Endothelial cell of umbilical vein (primary cell): ENCODE data around the gene EXOC6. TPM values are rescaled to one million over a fixed set of nuclear protein-coding genes. Genes with fewer than 3 reads are reported as not detected.

Experiments used
- Bru-seq: library from RNA; stranded (reverse); fragments of 400-500 nt; gene quantifications from one replicate; lab custom pipeline; 2021; lab: Mats Ljungman, UMichigan
- BruChase-seq, 2 experiments: library from RNA; stranded (reverse); fragments of 400-500 nt; gene quantifications; one replicate each; lab custom pipeline; 2021; lab: Mats Ljungman, UMichigan
- BruUV-seq: library from RNA; stranded (reverse); fragments of 400-500 nt; replicated peaks from 2 replicates; lab custom pipeline; 2021; lab: Mats Ljungman, UMichigan
- CTCF ChIA-PET: fragments of 300-600, 350-600 bp; sonication (Branson Sonifier 250); formaldehyde crosslinking; loops from one replicate; lab custom pipeline; 2021; ENCODE audit warnings: antibody characterized with exemption, inconsistent platforms; lab: Charles Lee
- POLR2A ChIA-PET: fragments of 300-600, 350-600 bp; sonication (Branson Sonifier 250); formaldehyde crosslinking; loops from one replicate; lab custom pipeline; 2021; ENCODE audit warnings: antibody characterized with exemption, inconsistent platforms; lab: Charles Lee
- DNase-seq: peaks from one replicate; pipeline ENCODE4 v3.0.0-alpha.2; 2011; ENCODE audit warnings: low read depth, low spot score
- FAIRE-seq: peaks from 2 replicates; lab custom pipeline; 2011; peaks lifted over from hg19 to GRCh38; lab: Jason Lieb, UNC
- H2AFZ ChIP-seq: 2 replicates; pipeline ENCODE4 v1.6.0; 2012; ENCODE audit warnings: low read depth, low read length, control low read depth, inconsistent platforms
- H3K27ac ChIP-seq: 2 replicates; pipeline ENCODE4 v1.5.1; 2011; ENCODE audit warnings: low read depth, mild to moderate bottlenecking, control low read depth, low read length, moderate library complexity; ENCODE audit not compliant: insufficient read depth
- H3K27me3 ChIP-seq, 2 experiments: 2 replicates each; pipeline versions ENCODE4 v1.6.0 to v1.6.1; 2011; ENCODE audit warnings: low read length in 2 of 2, mixed read lengths in 1 of 2; ENCODE audit not compliant: control insufficient read depth in 2 of 2, insufficient read depth in 2 of 2
- H3K36me3 ChIP-seq, 2 experiments: 2 replicates in 1 of 2; 3 replicates in 1 of 2; pipeline ENCODE4 v1.5.1; 2011; ENCODE audit warnings: low read length in 2 of 2, mild to moderate bottlenecking in 1 of 2, moderate library complexity in 1 of 2; ENCODE audit not compliant: control insufficient read depth in 2 of 2, insufficient read depth in 2 of 2; ENCODE audit errors: extremely low read depth in 1 of 2
- H3K4me1 ChIP-seq: 3 replicates; pipeline ENCODE4 v1.5.1; 2011; ENCODE audit warnings: mild to moderate bottlenecking, low read length; ENCODE audit not compliant: control insufficient read depth, insufficient read depth; ENCODE audit errors: extremely low read depth
- H3K4me2 ChIP-seq: 2 replicates; pipeline ENCODE4 v1.6.1; 2011; ENCODE audit warnings: low read length, control low read depth, mixed read lengths; ENCODE audit not compliant: insufficient read depth
- H3K4me3 ChIP-seq, 3 experiments: fragments of 200-600 bp in 1 of 3; sonication (generic), shearing (Covaris generic) in 1 of 3; replicated peaks in 1 of 3; 2 replicates each; pipeline ENCODE4 v1.5.1; 2011 to 2016; ENCODE audit warnings: control low read depth in 3 of 3, low read length in 3 of 3, mild to moderate bottlenecking in 2 of 3, inconsistent platforms in 1 of 3, low read depth in 1 of 3, moderate library complexity in 1 of 3; ENCODE audit not compliant: insufficient read depth in 1 of 3
- H3K79me2 ChIP-seq: 2 replicates; pipeline ENCODE4 v1.6.0; 2012; ENCODE audit warnings: low read length, inconsistent platforms; ENCODE audit not compliant: control insufficient read depth, insufficient read depth
- H3K9ac ChIP-seq: replicated peaks from 2 replicates; pipeline ENCODE3; 2011; ENCODE audit warnings: low read length, control low read depth; ENCODE audit not compliant: insufficient read depth; ENCODE audit errors: extremely low read depth
- H3K9me1 ChIP-seq: replicated peaks from 3 replicates; pipeline ENCODE4 v1.6.0; 2011; ENCODE audit warnings: mild to moderate bottlenecking, low read length; ENCODE audit not compliant: control insufficient read depth, insufficient read depth; ENCODE audit errors: extremely low read depth
- H3K9me3 ChIP-seq: replicated peaks from 2 replicates; pipeline ENCODE4 v1.5.1; 2012; ENCODE audit warnings: low read length, inconsistent platforms; ENCODE audit not compliant: control insufficient read depth, insufficient read depth
- H4K20me1 ChIP-seq: replicated peaks from 2 replicates; pipeline ENCODE3; 2011; ENCODE audit warnings: mild to moderate bottlenecking, low read length; ENCODE audit not compliant: control insufficient read depth, insufficient read depth; ENCODE audit errors: extremely low read depth
- EZH2 ChIP-seq: IDR thresholded peaks from 2 replicates; pipeline ENCODE4 v1.6.1; 2012; ENCODE audit warnings: borderline replicate concordance, low read depth, mild to moderate bottlenecking, moderate library complexity, low read length, inconsistent platforms; ENCODE audit not compliant: severe bottlenecking
- FOS ChIP-seq: IDR thresholded peaks from 2 replicates; pipeline ENCODE4 v1.6.1; 2011; ENCODE audit warnings: mild to moderate bottlenecking, low read length, moderate library complexity, borderline replicate concordance; ENCODE audit not compliant: insufficient read depth
- GATA2 ChIP-seq: IDR thresholded peaks from 2 replicates; pipeline ENCODE4 v1.7.0; 2011; ENCODE audit warnings: low read depth, mild to moderate bottlenecking, moderate library complexity, mixed read lengths, low read length; ENCODE audit not compliant: insufficient read length, insufficient read depth
- JUN ChIP-seq: IDR thresholded peaks from 2 replicates; pipeline ENCODE4 v1.6.1; 2011; ENCODE audit warnings: borderline replicate concordance, low read depth; ENCODE audit not compliant: insufficient read length, insufficient read depth
- MYC ChIP-seq: IDR thresholded peaks from one replicate; pipeline ENCODE4 v1.6.1; 2011; ENCODE audit warnings: mild to moderate bottlenecking, low read depth, low read length
- POLR2A ChIP-seq: IDR thresholded peaks from 2 replicates; pipeline ENCODE4 v1.6.1; 2012; ENCODE audit warnings: low read depth, mild to moderate bottlenecking, control low read depth, low read length
- POLR2AphosphoS5 ChIP-seq: IDR thresholded peaks from 2 replicates; pipeline ENCODE4 v1.6.1; 2012; ENCODE audit warnings: low read depth, mild to moderate bottlenecking, control low read depth, low read length, moderate library complexity; ENCODE audit not compliant: insufficient read depth
- dilution Hi-C: fragments of 300-500 bp; cut with MboI; formaldehyde crosslinking; loops from one replicate; pipeline ENCODE4 v1.15.0; 2019; ENCODE audit warnings: low sequenced_read_pairs; ENCODE audit not compliant: extremely low pct_ligation_motif_present
- intact Hi-C: fragments of 100-400 bp; cut with micrococcal nuclease; formaldehyde crosslinking; loops from one replicate; pipeline ENCODE4 v1.10.0; 2022
- long read RNA-seq: library from polyadenylated mRNA; stranded (forward); transcript quantifications from one replicate; pipeline ENCODE4 v2.0.0, GENCODE V29; 2021
- polyA minus RNA-seq, 3 experiments: library from RNA; depleted of rRNA, polyadenylated mRNA; stranded (reverse); fragments of >200 nt; gene quantifications; 1 replicate in 1 of 3; 2 replicates in 2 of 3; pipeline ENCODE4 v1.2.3, GENCODE V29; 2011
- polyA plus RNA-seq, 4 experiments: library from polyadenylated mRNA; depleted of rRNA in 3 of 4; stranded (reverse) in 3 of 4; unstranded in 1 of 4; fragments of >200 nt; gene quantifications; 2 replicates each; pipeline versions ENCODE4 v1.2.1 to v1.2.3, GENCODE V29; 2011 to 2012; ENCODE audit warnings: missing spikeins in 1 of 4
- total RNA-seq: library from RNA; stranded (reverse); gene quantifications from 2 replicates; pipeline ENCODE4 v1.2.3, GENCODE V29; 2021
- TF ChIP-seq, protein P1 (sequence below), 2 donors: IDR thresholded peaks; 1 replicate in 1 of 2; 2 replicates in 1 of 2; pipeline ENCODE4 v1.5.1; 2011; ENCODE audit warnings: low read length in 2 of 2, mild to moderate bottlenecking in 2 of 2, moderate library complexity in 2 of 2, control low read depth in 1 of 2, inconsistent platforms in 1 of 2, low read depth in 1 of 2; ENCODE audit not compliant: insufficient read depth in 1 of 2; ENCODE audit errors: extremely low read depth in 1 of 2
- TF ChIP-seq, protein P2 (sequence below): IDR thresholded peaks from 2 replicates; pipeline ENCODE4 v1.6.1; 2011; ENCODE audit not compliant: insufficient read depth, insufficient read length

EXOC6 gene, protein sequence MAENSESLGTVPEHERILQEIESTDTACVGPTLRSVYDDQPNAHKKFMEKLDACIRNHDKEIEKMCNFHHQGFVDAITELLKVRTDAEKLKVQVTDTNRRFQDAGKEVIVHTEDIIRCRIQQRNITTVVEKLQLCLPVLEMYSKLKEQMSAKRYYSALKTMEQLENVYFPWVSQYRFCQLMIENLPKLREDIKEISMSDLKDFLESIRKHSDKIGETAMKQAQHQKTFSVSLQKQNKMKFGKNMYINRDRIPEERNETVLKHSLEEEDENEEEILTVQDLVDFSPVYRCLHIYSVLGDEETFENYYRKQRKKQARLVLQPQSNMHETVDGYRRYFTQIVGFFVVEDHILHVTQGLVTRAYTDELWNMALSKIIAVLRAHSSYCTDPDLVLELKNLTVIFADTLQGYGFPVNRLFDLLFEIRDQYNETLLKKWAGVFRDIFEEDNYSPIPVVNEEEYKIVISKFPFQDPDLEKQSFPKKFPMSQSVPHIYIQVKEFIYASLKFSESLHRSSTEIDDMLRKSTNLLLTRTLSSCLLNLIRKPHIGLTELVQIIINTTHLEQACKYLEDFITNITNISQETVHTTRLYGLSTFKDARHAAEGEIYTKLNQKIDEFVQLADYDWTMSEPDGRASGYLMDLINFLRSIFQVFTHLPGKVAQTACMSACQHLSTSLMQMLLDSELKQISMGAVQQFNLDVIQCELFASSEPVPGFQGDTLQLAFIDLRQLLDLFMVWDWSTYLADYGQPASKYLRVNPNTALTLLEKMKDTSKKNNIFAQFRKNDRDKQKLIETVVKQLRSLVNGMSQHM
- total RNA-seq, result 103 and 108 TPM in 2 replicates
- 72.6 and 105 TPM in 2 replicates for polyA plus RNA-seq
- polyA plus RNA-seq (2011; cell fraction: cytosol; rRNA removed), result 44.2 and 90.5 TPM in 2 replicates
- polyA plus RNA-seq (2011; cell fraction: nucleus; rRNA removed), result 54.0 and 83.4 TPM in 2 replicates
- 82.2 and 93.3 TPM in 2 replicates for polyA plus RNA-seq (2012)
- polyA minus RNA-seq, result 392 and 452 TPM in 2 replicates
- polyA minus RNA-seq (2011; cell fraction: cytosol; rRNA and poly(A)+ RNA removed), result 13.0 TPM
- 243 and 358 TPM in 2 replicates for polyA minus RNA-seq (2011; cell fraction: nucleus; rRNA and poly(A)+ RNA removed)
- percentile 99 among the genes with signal in this experiment for Bru-seq, nascent RNA
- percentile 89 among the genes with signal in this experiment for BruChase-seq, experiment 1, labeled RNA remaining after a 6-hour chase
- BruChase-seq, experiment 2, labeled RNA remaining after a 2-hour chase, result percentile 92 among the genes with signal in this experiment
- long read RNA-seq, transcript EXOC6-201 (22 exons, 3,564 nt), result major isoform, 13 of 69 reads
- long read RNA-seq, partial matches to known transcripts, result 15 of 69 reads
- long read RNA-seq, other reads (novel, unspliced or antisense), result 40 of 69 reads

DNA sequence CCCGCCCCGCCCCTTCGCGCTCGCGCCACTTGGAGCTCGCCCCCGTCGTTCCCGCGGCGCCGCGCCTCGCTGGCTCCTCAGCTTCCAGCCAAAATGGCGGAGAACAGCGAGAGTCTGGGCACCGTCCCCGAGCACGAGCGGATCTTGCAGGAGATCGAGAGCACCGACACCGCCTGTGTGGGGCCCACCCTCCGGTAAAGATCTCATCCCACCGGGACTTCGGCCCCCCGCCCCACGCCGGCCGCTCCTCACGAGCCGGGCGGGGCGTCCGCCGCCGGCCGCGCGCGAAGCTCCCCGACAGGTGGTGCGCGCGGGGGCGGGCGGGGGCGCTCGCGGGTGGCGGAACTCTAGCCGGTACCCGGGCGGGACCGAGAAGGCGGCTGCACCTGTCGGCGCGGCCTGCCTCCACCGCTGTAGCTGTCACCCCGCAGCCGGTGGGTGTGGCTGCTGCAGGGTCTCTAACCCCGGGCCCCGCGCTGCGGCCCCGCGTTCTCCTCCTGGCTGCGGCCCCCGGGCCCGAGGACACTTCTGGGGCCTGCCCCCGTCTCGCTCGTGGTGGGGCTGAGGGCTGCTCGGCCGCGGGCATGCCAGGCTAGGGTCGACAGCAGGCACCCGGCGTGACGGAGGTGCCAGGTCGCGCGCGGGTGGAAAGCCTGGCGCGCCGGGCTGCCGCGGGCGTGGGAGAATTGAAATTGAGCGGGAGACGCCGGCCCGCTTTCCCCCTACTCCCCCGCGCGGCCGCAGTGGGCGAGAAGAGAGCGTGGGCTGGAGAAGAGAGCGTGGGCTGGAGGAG is at the start of gene EXOC6:
EXOC6 (plus strand) TSS at position 80 of the 793 bp plus-strand sequence; CDS start at position 94, 14 bp downstream.
- peaks cover 47% of the 10 kb centered on the region for H3K79me2 ChIP-seq
- POLR2A ChIA-PET, result interaction anchor here (0.9 to 1.6 kb wide), 2 partner anchors 11 to 27 kb away, joined by 3 to 4 read pairs; no protein-coding TSS in a partner anchor
- no peaks in the 10 kb centered on the region for H4K20me1 ChIP-seq
- H3K9ac ChIP-seq, result peak within 1 kb of the TSS; percentile 56
- BruUV-seq, result no TSS peak
- no peaks in the 10 kb centered on the region for H3K27me3 ChIP-seq
- peak within 1 kb of the TSS; percentile 98 for H3K4me2 ChIP-seq
- peak; percentile 86 for DNase-seq
- H3K27ac ChIP-seq, result no peak within 1 kb of the TSS
- CTCF ChIA-PET, result interaction anchor here (0.6 to 3.8 kb wide), 21 partner anchors 8 to 331 kb away, joined by 3 to 33 read pairs (median 4); partner anchors contain the start of gene HHEX
- FAIRE-seq, result peak; percentile 40
- dilution Hi-C loops, result no loop called here
- peak within 1 kb of the TSS; percentile 27 for H2AFZ ChIP-seq
- H3K4me3 ChIP-seq, result peak within 1 kb of the TSS; percentile 77 to 85 (median 83)
- TF ChIP-seq GATA2 (no peak), POLR2AphosphoS5 (peak; percentile 63), JUN (no peak), MYC (no peak), FOS (no peak), EZH2 (no peak), POLR2A (peak; percentile 77)
- TF ChIP-seq, protein P1, sequence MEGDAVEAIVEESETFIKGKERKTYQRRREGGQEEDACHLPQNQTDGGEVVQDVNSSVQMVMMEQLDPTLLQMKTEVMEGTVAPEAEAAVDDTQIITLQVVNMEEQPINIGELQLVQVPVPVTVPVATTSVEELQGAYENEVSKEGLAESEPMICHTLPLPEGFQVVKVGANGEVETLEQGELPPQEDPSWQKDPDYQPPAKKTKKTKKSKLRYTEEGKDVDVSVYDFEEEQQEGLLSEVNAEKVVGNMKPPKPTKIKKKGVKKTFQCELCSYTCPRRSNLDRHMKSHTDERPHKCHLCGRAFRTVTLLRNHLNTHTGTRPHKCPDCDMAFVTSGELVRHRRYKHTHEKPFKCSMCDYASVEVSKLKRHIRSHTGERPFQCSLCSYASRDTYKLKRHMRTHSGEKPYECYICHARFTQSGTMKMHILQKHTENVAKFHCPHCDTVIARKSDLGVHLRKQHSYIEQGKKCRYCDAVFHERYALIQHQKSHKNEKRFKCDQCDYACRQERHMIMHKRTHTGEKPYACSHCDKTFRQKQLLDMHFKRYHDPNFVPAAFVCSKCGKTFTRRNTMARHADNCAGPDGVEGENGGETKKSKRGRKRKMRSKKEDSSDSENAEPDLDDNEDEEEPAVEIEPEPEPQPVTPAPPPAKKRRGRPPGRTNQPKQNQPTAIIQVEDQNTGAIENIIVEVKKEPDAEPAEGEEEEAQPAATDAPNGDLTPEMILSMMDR (IDR thresholded peaks at IDR 0.05; ENCODE audit: extremely low read depth in 1 of 2, insufficient read depth in 1 of 2, low read depth in 1 of 2, low read length in 2 of 2), result no peak
- TF ChIP-seq, protein P2, sequence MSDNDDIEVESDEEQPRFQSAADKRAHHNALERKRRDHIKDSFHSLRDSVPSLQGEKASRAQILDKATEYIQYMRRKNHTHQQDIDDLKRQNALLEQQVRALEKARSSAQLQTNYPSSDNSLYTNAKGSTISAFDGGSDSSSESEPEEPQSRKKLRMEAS, result no peak
- intact Hi-C loops, result loop anchor here (1.0 to 10.0 kb wide), 2 partner anchors 32 to 216 kb away; partner anchors contain the start of gene CYP26C1
- H3K4me1 ChIP-seq, result peaks cover 28% of the 10 kb centered on the region
- H3K9me3 ChIP-seq, result no peaks in the 10 kb centered on the region
- H3K36me3 ChIP-seq, result peaks cover 8 to 19% of the 10 kb centered on the region in 2 experiments
- H3K9me1 ChIP-seq, result peaks cover 2% of the 10 kb centered on the region
